Mammary epithelial cell (primary cell): ENCODE measurements around the gene COQ10B.

Experiments
- CTCF ChIP-seq, 2 donors: IDR thresholded peaks in 1 of 2; conservative IDR thresholded peaks in 1 of 2; 2 replicates each; pipeline ENCODE4 v1.5.1; 2011 to 2012; ENCODE audit warnings: inconsistent platforms in 2 of 2, low read length in 2 of 2, mild to moderate bottlenecking in 2 of 2, control low read depth in 1 of 2, low read depth in 1 of 2; ENCODE audit not compliant: insufficient read depth in 1 of 2; ENCODE audit errors: extremely low read depth in 1 of 2
- EZH2 ChIP-seq: IDR thresholded peaks from 2 replicates; pipeline ENCODE4 v1.6.1; 2012; ENCODE audit warnings: low read length, inconsistent platforms, borderline replicate concordance

- TF ChIP-seq CTCF (conservative IDR thresholded peaks at IDR 0.05 in 1 of 2, IDR thresholded peaks at IDR 0.05 in 1 of 2; ENCODE audit: extremely low read depth in 1 of 2, insufficient read depth in 1 of 2, low read depth in 1 of 2, low read length in 2 of 2) (no peak), EZH2 (no peak)
These were observed 27.8 kb upstream of the COQ10B start for GRCh38 chr2:197425550-197425949.
